HepG2 (cell line): ENCODE data around the gene OLFM4. TPM values are rescaled to one million over a fixed set of nuclear protein-coding genes. Genes with fewer than 3 reads are reported as not detected.

Experiments
- ATAC-seq: fragments of 200-7000 bp; cut with Tn5 transposase; 3 replicates; pipeline ENCODE4 v1.9.1; 2020; ENCODE audit warnings: mild to moderate bottlenecking, moderate library complexity
- BruUV-seq: library from RNA; stranded (reverse); fragments of 400-500 nt; replicated peaks from 2 replicates; lab custom pipeline; 2021; lab: Mats Ljungman, UMichigan
- CTCF ChIA-PET: fragments of 300-600 bp; formaldehyde crosslinking; extraction: SDS; loops from one replicate; lab custom pipeline; 2021; ENCODE audit warnings: low total read pairs, inconsistent platforms, low intra/inter-chr PET ratio; lab: Yijun Ruan, JAX
- POLR2A ChIA-PET: fragments of 350-600 bp; sonication (Branson Sonifier 250); formaldehyde crosslinking; loops from one replicate; lab custom pipeline; 2020; ENCODE audit warnings: antibody characterized with exemption, inconsistent platforms; lab: Yijun Ruan, JAX
- DNase-seq: peaks from one replicate; pipeline ENCODE4 v3.0.0-alpha.2; 2015; ENCODE audit warnings: low spot score
- FAIRE-seq: peaks from 3 replicates; lab custom pipeline; 2011; peaks lifted over from hg19 to GRCh38; lab: Jason Lieb, UNC
- H2AFZ ChIP-seq: one replicate; pipeline ENCODE4 v1.6.1; 2011; ENCODE audit warnings: low read length, inconsistent platforms
- H3K27ac ChIP-seq: fragments of 300-600 bp; 3 replicates; pipeline ENCODE4 v1.8.0; 2011; ENCODE audit warnings: mixed run types, mild to moderate bottlenecking, mixed read lengths, low read length, inconsistent platforms; ENCODE audit not compliant: insufficient read depth; ENCODE audit errors: extremely low read length
- H3K27me3 ChIP-seq, 2 experiments: fragments of 200-600 bp in 1 of 2; 2 replicates in 1 of 2; 3 replicates in 1 of 2; pipeline versions ENCODE4 v1.6.0 to v1.8.0; 2011; ENCODE audit warnings: low read length in 2 of 2, mild to moderate bottlenecking in 2 of 2, moderate library complexity in 2 of 2, inconsistent platforms in 1 of 2; ENCODE audit not compliant: insufficient read depth in 2 of 2, control insufficient read depth in 1 of 2
- H3K36me3 ChIP-seq, 2 experiments: fragments of 200-600 bp in 1 of 2; replicated peaks in 1 of 2; 2 replicates in 1 of 2; 3 replicates in 1 of 2; pipeline versions ENCODE4 v1.5.1 to v1.8.0; 2011; ENCODE audit warnings: low read length in 2 of 2, inconsistent platforms in 1 of 2; ENCODE audit not compliant: insufficient read depth in 2 of 2, control insufficient read depth in 1 of 2
- H3K4me1 ChIP-seq: 2 replicates; pipeline ENCODE4 v1.5.1; 2012; ENCODE audit warnings: low read length, inconsistent platforms; ENCODE audit not compliant: insufficient read depth
- H3K4me2 ChIP-seq: 2 replicates; pipeline ENCODE4 v1.6.0; 2011; ENCODE audit warnings: low read depth, low read length, inconsistent platforms
- H3K4me3 ChIP-seq, 3 experiments: fragments of 200-600 bp in 1 of 3; sonication (generic), shearing (Covaris generic) in 1 of 3; replicated peaks in 1 of 3; 2 replicates each; pipeline ENCODE4 v1.5.1; 2011 to 2016; ENCODE audit warnings: low read length in 3 of 3, inconsistent platforms in 2 of 3, low read depth in 2 of 3, mild to moderate bottlenecking in 2 of 3, control low read depth in 1 of 3, mixed read lengths in 1 of 3; ENCODE audit not compliant: insufficient read depth in 1 of 3
- H3K79me2 ChIP-seq: one replicate; pipeline ENCODE4 v1.6.1; 2011; ENCODE audit warnings: low read length, inconsistent platforms; ENCODE audit not compliant: insufficient read depth
- H3K9ac ChIP-seq: 2 replicates; pipeline ENCODE4 v1.6.0; 2011; ENCODE audit warnings: mild to moderate bottlenecking, low read depth, low read length, inconsistent platforms; ENCODE audit not compliant: insufficient read depth
- H3K9me3 ChIP-seq: 2 replicates; pipeline ENCODE4 v1.5.1; 2012; ENCODE audit warnings: mild to moderate bottlenecking, low read length
- H4K20me1 ChIP-seq: 2 replicates; pipeline ENCODE4 v1.6.0; 2011; ENCODE audit warnings: inconsistent platforms, mild to moderate bottlenecking, low read length, moderate library complexity; ENCODE audit not compliant: insufficient read depth
- ARID5B ChIP-seq: IDR thresholded peaks from 2 replicates; pipeline ENCODE4 v1.4.0; 2020; ENCODE audit warnings: mild to moderate bottlenecking, missing genetic modification reagents
- ARNT ChIP-seq: fragments of 450-650 bp; IDR thresholded peaks from 2 replicates; pipeline ENCODE4 v1.6.1; 2017
- DNMT1 ChIP-seq: sonication (generic); formaldehyde crosslinking; IDR thresholded peaks from 2 replicates; pipeline ENCODE4 v1.5.1; 2020; ENCODE audit warnings: mild to moderate bottlenecking, missing genetic modification reagents
- FOSL1 ChIP-seq: sonication (generic); formaldehyde crosslinking; IDR thresholded peaks from 2 replicates; pipeline ENCODE4 v1.9.0; 2021; ENCODE audit warnings: missing genetic modification reagents, borderline replicate concordance
- FOXA3 ChIP-seq: IDR thresholded peaks from 2 replicates; pipeline ENCODE4 v1.6.1; 2016; ENCODE audit warnings: missing genetic modification reagents, missing compliant biosample characterization
- FOXC1 ChIP-seq: sonication (generic); formaldehyde crosslinking; IDR thresholded peaks from 2 replicates; pipeline ENCODE4 v1.8.0; 2022; ENCODE audit warnings: mild to moderate bottlenecking, missing genetic modification reagents, borderline replicate concordance
- HCFC1 ChIP-seq: fragments of 150-350 bp; IDR thresholded peaks from 2 replicates; pipeline ENCODE4 v1.6.1; 2014; ENCODE audit warnings: low read depth, low read length
- HOXA9 ChIP-seq: sonication (generic); formaldehyde crosslinking; IDR thresholded peaks from 2 replicates; pipeline ENCODE4 v1.8.1; 2022; ENCODE audit warnings: missing genetic modification reagents, mild to moderate bottlenecking, moderate library complexity, borderline replicate concordance
- IRX3 ChIP-seq: sonication (generic); formaldehyde crosslinking; IDR thresholded peaks from 2 replicates; pipeline ENCODE4 v1.8.1; 2023; ENCODE audit warnings: mild to moderate bottlenecking, low read depth, missing genetic modification reagents, borderline replicate concordance
- POLR2A ChIP-seq, 2 experiments: IDR thresholded peaks; 2 replicates each; pipeline ENCODE4 v1.6.1; 2011; ENCODE audit warnings: low read depth in 2 of 2, low read length in 2 of 2, mild to moderate bottlenecking in 1 of 2, moderate library complexity in 1 of 2; ENCODE audit not compliant: insufficient read depth in 1 of 2
- RERE ChIP-seq: IDR thresholded peaks from 2 replicates; pipeline ENCODE4 v1.6.1; 2016; ENCODE audit warnings: low read depth, missing genetic modification reagents, missing compliant biosample characterization
- SCMH1 ChIP-seq: sonication (generic); formaldehyde crosslinking; IDR thresholded peaks from 2 replicates; pipeline ENCODE4 v1.9.0; 2021; ENCODE audit warnings: missing genetic modification reagents, mild to moderate bottlenecking, borderline replicate concordance
- SMC3 ChIP-seq: IDR thresholded peaks from 2 replicates; pipeline ENCODE4 v1.6.1; 2011; ENCODE audit warnings: low read length, improper control_type of control experiment
- SNRNP70 ChIP-seq: fragments of 200-400 bp; formaldehyde crosslinking; IDR thresholded peaks from 2 replicates; pipeline ENCODE4 v1.6.1; 2017; ENCODE audit warnings: mild to moderate bottlenecking, low read depth, low read length, moderate library complexity
- SRSF9 ChIP-seq: fragments of 200-400 bp; formaldehyde crosslinking; IDR thresholded peaks from 2 replicates; pipeline ENCODE4 v1.6.1; 2018; ENCODE audit warnings: borderline replicate concordance, mild to moderate bottlenecking, low read depth, low read length; ENCODE audit not compliant: insufficient read depth, poor library complexity, severe bottlenecking
- ZBTB7B ChIP-seq: sonication (generic); formaldehyde crosslinking; IDR thresholded peaks from 2 replicates; pipeline ENCODE4 v1.4.0; 2020; ENCODE audit warnings: missing genetic modification reagents
- ZNF614 ChIP-seq: IDR thresholded peaks from 2 replicates; pipeline ENCODE4 v1.6.1; 2018; ENCODE audit warnings: missing biosample characterization, missing genetic modification reagents, inconsistent platforms, borderline replicate concordance
- ZNF83 ChIP-seq: sonication (generic); formaldehyde crosslinking; IDR thresholded peaks from 2 replicates; pipeline ENCODE4 v1.4.0; 2020; ENCODE audit warnings: missing genetic modification reagents, mild to moderate bottlenecking, borderline replicate concordance
- WGBS: methylation state at CpG from one replicate; pipeline ENCODE4 v1.1.6; 2017; ENCODE audit warnings: low lambda C conversion rate; 5-methylcytosine and 5-hydroxymethylcytosine counted together
- in situ Hi-C: cut with HindIII; loops from 2 replicates; pipeline ENCODE4 v1.10.0; 2017; ENCODE audit warnings: low pct_unique_long_range_greater_than_20kb; ENCODE audit not compliant: extremely low pct_ligation_motif_present
- intact Hi-C: fragments of 100-400 bp; cut with micrococcal nuclease; formaldehyde crosslinking; loops from one replicate; pipeline ENCODE4 v1.10.0; 2022; ENCODE audit not compliant: unreplicated experiment
- polyA plus RNA-seq, 8 experiments: library from polyadenylated mRNA; depleted of rRNA in 3 of 8; stranded (reverse) in 7 of 8; unstranded in 1 of 8; fragments of >200 nt; fragmentation: Illumina TruSeq in 4 of 8; extraction: Trizol in 4 of 8; gene quantifications; 2 replicates each; pipeline versions ENCODE4 v1.2.1 to v1.2.3, GENCODE V29; 2011 to 2016; ENCODE audit warnings: low read depth in 4 of 8, missing spikeins in 1 of 8, mixed read lengths in 1 of 8; ENCODE audit not compliant: insufficient read depth in 1 of 8
- total RNA-seq, 5 experiments: library from RNA; depleted of rRNA; stranded (reverse); fragments of >200 nt; fragmentation: Illumina TruSeq; extraction: Trizol; gene quantifications; 2 replicates each; pipeline ENCODE4 v1.2.3, GENCODE V29; 2016; ENCODE audit warnings: low read depth in 1 of 5

The OLFM4 gene
- total and polyA plus RNA-seq, 2 of the 13 experiments (the other 11 are each of a cell fraction or from before 2014, with no cell fraction given) = not detected

- Histone ChIP-seq H3K27ac (no peak overlapping the region), H3K79me2 (no peaks in the 10 kb centered on the region), H3K27me3 (no peaks in the 10 kb centered on the region; a peak in 1 of 5 replicates), H3K4me2 (no peak overlapping the region), H3K9ac (no peak overlapping the region), H3K4me3 (no peak overlapping the region), H4K20me1 (no peaks in the 10 kb centered on the region), H2AFZ (no peak overlapping the region), H3K4me1 (no peaks in the 10 kb centered on the region), H3K9me3 (no peaks in the 10 kb centered on the region), H3K36me3 (no peaks in the 10 kb centered on the region)
- no peak for FAIRE-seq
- ChIA-PET POLR2A (no interaction called here), CTCF (no interaction called here)
- in situ Hi-C loops (no loop called here), intact Hi-C loops (no loop called here)
- WGBS = 0% methylated on average over 2 of the region's 2 CpGs
- DNase-seq = no peak
- no TSS peak for BruUV-seq
- 0 out of 3 replicates have a peak, but pooled peaks have one; percentile 48 for ATAC-seq
- TF ChIP-seq HCFC1 (no peak), SMC3 (no peak), DNMT1 (CRISPR knock-in tag) (no peak), FOXA3 (CRISPR knock-in tag) (no peak), IRX3 (CRISPR knock-in tag) (no peak), HOXA9 (CRISPR knock-in tag) (no peak), SCMH1 (CRISPR knock-in tag) (no peak), ARID5B (CRISPR knock-in tag) (no peak), ZNF614 (CRISPR knock-in tag) (no peak), ARNT (no peak), ZNF83 (no peak), SRSF9 (no peak), FOXC1 (CRISPR knock-in tag) (no peak), ZBTB7B (CRISPR knock-in tag) (no peak), FOSL1 (CRISPR knock-in tag) (no peak), SNRNP70 (no peak), POLR2A (IDR thresholded peaks at IDR 0.05; ENCODE audit: insufficient read depth in 1 of 2, low read depth in 2 of 2, low read length in 2 of 2) (no peak), RERE (CRISPR knock-in tag) (no peak)
Observed at GRCh38 chr13:53004573-53004972, 24.0 kb upstream of the OLFM4 start.
